Esophagus squamous epithelium (tissue), 5 donors: ENCODE data around the gene LECT2. TPM values are rescaled to one million over a fixed set of nuclear protein-coding genes. Genes with fewer than 3 reads are reported as not detected.
A peak's percentile ranks its signal among the peaks of the same experiment; 100 is the strongest.

Source experiments
- DNase-seq: peaks from one replicate; lab custom pipeline; 2025; lab: John Stamatoyannopoulos, UW
- H3K27ac ChIP-seq, 4 donors: fragments of 200-600 bp; sonication (generic); one replicate each; pipeline ENCODE4 v1.5.1; 2016 to 2019; ENCODE audit warnings: mild to moderate bottlenecking in 1 of 4
- H3K27me3 ChIP-seq, 4 donors: fragments of 200-600 bp; sonication (generic); 1 replicate in 3 of 4; 2 replicates in 1 of 4; pipeline versions ENCODE4 v1.5.1 to v1.6.0; 2017 to 2021; ENCODE audit warnings: antibody characterized with exemption in 1 of 4
- H3K36me3 ChIP-seq, 3 donors: fragments of 200-600 bp; sonication (generic); one replicate each; pipeline ENCODE4 v1.5.1; 2016 to 2019
- H3K4me1 ChIP-seq, 3 donors: fragments of 200-600 bp; sonication (generic); one replicate each; pipeline ENCODE4 v1.5.1; 2017 to 2019
- H3K4me3 ChIP-seq, 4 donors: fragments of 200-600 bp; sonication (generic); 1 replicate in 3 of 4; 2 replicates in 1 of 4; pipeline ENCODE4 v1.5.1; 2016 to 2019; ENCODE audit warnings: mild to moderate bottlenecking in 2 of 4, moderate library complexity in 1 of 4
- H3K9me3 ChIP-seq, 3 donors: fragments of 200-600 bp; sonication (generic); one replicate each; pipeline ENCODE4 v1.5.1; 2016 to 2019
- CTCF ChIP-seq, 6 experiments: fragments of 450-650 bp in 4 of 6; fragments of 200-600 bp in 2 of 6; sonication (generic) in 2 of 6; IDR thresholded peaks; one replicate each; pipeline ENCODE4 v1.5.1; 2016 to 2019; ENCODE audit warnings: antibody characterized with exemption in 6 of 6, mild to moderate bottlenecking in 4 of 6, moderate library complexity in 4 of 6
- POLR2A ChIP-seq, 4 donors: fragments of 450-650 bp; IDR thresholded peaks; one replicate each; pipeline ENCODE4 v1.6.1; 2017; ENCODE audit warnings: antibody characterized with exemption in 4 of 4, mild to moderate bottlenecking in 4 of 4, moderate library complexity in 3 of 4
- WGBS, 2 donors: methylation state at CpG; one replicate each; pipeline ENCODE4 v1.1.5; 2018; 5-methylcytosine and 5-hydroxymethylcytosine counted together
- intact Hi-C: fragments of 100-400 bp; cut with DNase I; formaldehyde crosslinking; loops from one replicate; pipeline ENCODE4 v1.15.0; 2022
- total RNA-seq, 4 donors: library from RNA; depleted of rRNA; stranded (reverse); fragments of >200 nt; gene quantifications; one replicate each; pipeline ENCODE4 v1.1.0, GENCODE V29; 2016
- donor health status: DM: yes; HTN: yes; CAD: no.

Gene LECT2
- total RNA-seq, 4 donors from 2014 or later = not detected

GRCh38 chr5:135999406-136000139 is 44.8 kb upstream of the LECT2 start:
- 64 to 79% methylated on average over 6 of the region's 8 CpGs for WGBS, 2 donors
- Histone ChIP-seq H3K27me3 (peaks cover 0 to 15% (median 0%) of the 10 kb centered on the region in 4 donors), H3K4me3 (no peak overlapping the region), H3K27ac (peak overlapping the region in 2 of 4 donors; percentile 30 to 48), H3K36me3 (no peaks in the 10 kb centered on the region), H3K4me1 (peaks cover 0 to 4% (median 2%) of the 10 kb centered on the region in 3 donors), H3K9me3 (no peaks in the 10 kb centered on the region)
- TF ChIP-seq POLR2A (IDR thresholded peaks at IDR 0.05) = no peak
- no peak for TF ChIP-seq CTCF (IDR thresholded peaks at IDR 0.05)
- intact Hi-C loops = no loop called here
- no peak for DNase-seq

GRCh38 chr5:135998889-135999288 is 44.1 kb upstream of the LECT2 start:
- WGBS, 2 donors = 62 to 83% methylated on average over 6 of the region's 6 CpGs
- no peak for DNase-seq
- Histone ChIP-seq H3K9me3 (no peaks in the 10 kb centered on the region), H3K4me3 (no peak overlapping the region), H3K27me3 (peaks cover 0 to 15% (median 0%) of the 10 kb centered on the region in 4 donors), H3K36me3 (no peaks in the 10 kb centered on the region), H3K4me1 (peaks cover 0 to 10% (median 9%) of the 10 kb centered on the region in 3 donors), H3K27ac (peak overlapping the region in 2 of 4 donors; percentile 30 to 48)
- no peak for TF ChIP-seq CTCF (IDR thresholded peaks at IDR 0.05)
- TF ChIP-seq POLR2A (IDR thresholded peaks at IDR 0.05) = no peak
- intact Hi-C loops = no loop called here

GRCh38 chr5:135997673-135998335 is 43.0 kb upstream of the LECT2 start:
- Histone ChIP-seq H3K9me3 (no peaks in the 10 kb centered on the region), H3K27ac (no peak overlapping the region), H3K36me3 (no peaks in the 10 kb centered on the region), H3K4me3 (no peak overlapping the region), H3K27me3 (peaks cover 0 to 15% (median 0%) of the 10 kb centered on the region in 4 donors), H3K4me1 (peaks cover 0 to 11% (median 10%) of the 10 kb centered on the region in 3 donors)
- intact Hi-C loops = no loop called here
- WGBS, 2 donors = 74 to 75% methylated on average over 8 of the region's 8 CpGs
- TF ChIP-seq POLR2A (IDR thresholded peaks at IDR 0.05) = no peak
- DNase-seq = no peak

GRCh38 chr5:135996611-135997010 is 41.8 kb upstream of the LECT2 start:
- no peak for DNase-seq
- H3K4me1 ChIP-seq = peaks cover 0 to 11% (median 10%) of the 10 kb centered on the region in 3 donors
- no peak overlapping the region for H3K27ac ChIP-seq
- intact Hi-C loops = no loop called here
- WGBS, 2 donors = 37 to 83% methylated on average over 2 of the region's 2 CpGs
- H3K27me3 ChIP-seq = peaks cover 0 to 15% (median 0%) of the 10 kb centered on the region in 4 donors
- no peak overlapping the region for H3K4me3 ChIP-seq
- no peaks in the 10 kb centered on the region for H3K36me3 ChIP-seq
- no peaks in the 10 kb centered on the region for H3K9me3 ChIP-seq
- TF ChIP-seq CTCF (IDR thresholded peaks at IDR 0.05) (no peak), POLR2A (IDR thresholded peaks at IDR 0.05) (no peak)

GRCh38 chr5:135995976-135996375 is 41.2 kb upstream of the LECT2 start:
- TF ChIP-seq CTCF (IDR thresholded peaks at IDR 0.05) (no peak), POLR2A (IDR thresholded peaks at IDR 0.05) (no peak)
- Histone ChIP-seq H3K36me3 (no peaks in the 10 kb centered on the region), H3K27ac (no peak overlapping the region), H3K4me1 (peaks cover 0 to 11% (median 10%) of the 10 kb centered on the region in 3 donors), H3K9me3 (no peaks in the 10 kb centered on the region), H3K4me3 (no peak overlapping the region), H3K27me3 (peaks cover 0 to 18% (median 0%) of the 10 kb centered on the region in 4 donors)
- DNase-seq = no peak
- WGBS, 2 donors = 73 to 100% methylated on average over 2 to 3 of the region's 3 CpGs
- intact Hi-C loops = no loop called here
